ENCODE data around the gene MAGEB2. TPM values are rescaled to one million over a fixed set of nuclear protein-coding genes. Genes with fewer than 3 reads are reported as not detected.

Gene MAGEB2
- total and polyA plus RNA-seq, 2 experiments from 2014 or later = 0.24 TPM; not detected in 1

DNA sequence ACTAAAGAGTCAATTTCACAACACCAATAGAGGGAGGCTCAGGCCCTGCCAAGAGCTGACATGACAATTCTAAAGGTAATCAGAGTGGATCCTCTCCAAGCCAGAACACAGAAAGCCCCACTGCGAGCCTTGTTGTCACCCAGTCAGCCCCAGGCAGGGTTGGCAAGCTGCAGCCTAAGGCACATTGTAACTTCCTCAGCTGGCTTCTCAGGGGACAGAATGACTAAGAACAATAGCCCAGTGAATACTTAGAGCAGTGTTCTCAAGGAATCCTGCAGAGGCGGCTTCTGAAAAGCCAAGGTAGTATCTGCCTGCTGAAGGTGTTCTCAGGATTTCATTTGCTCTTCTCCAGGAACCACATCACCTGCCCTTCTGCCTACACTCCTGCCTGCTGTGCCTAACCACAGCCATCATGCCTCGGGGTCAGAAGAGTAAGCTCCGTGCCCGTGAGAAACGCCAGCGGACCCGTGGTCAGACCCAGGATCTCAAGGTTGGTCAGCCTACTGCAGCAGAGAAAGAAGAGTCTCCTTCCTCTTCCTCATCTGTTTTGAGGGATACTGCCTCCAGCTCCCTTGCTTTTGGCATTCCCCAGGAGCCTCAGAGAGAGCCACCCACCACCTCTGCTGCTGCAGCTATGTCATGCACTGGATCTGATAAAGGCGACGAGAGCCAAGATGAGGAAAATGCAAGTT is 26.5 kb downstream of the MAGEB2 start, which contains the start of gene MAGEB4:
MAGEB4 (plus strand) TSS at position 277 of the 692 bp plus-strand sequence; CDS start at position 413, 136 bp downstream.
- H3K4me1 Mint-ChIP-seq = no peaks in the 10 kb centered on the region
- H3K9me3 Mint-ChIP-seq = no peaks in the 10 kb centered on the region; the same call in 2 of the 3 replicates
- Histone ChIP-seq H3K79me2 (replicated peaks; ENCODE audit: insufficient read depth) (no peaks in the 10 kb centered on the region), H3K9me2 (ENCODE audit: insufficient read depth) (no peaks in the 10 kb centered on the region), H3K4me2 (no peak within 1 kb of the TSS), H3K4me1 (ENCODE audit: insufficient read depth) (no peaks in the 10 kb centered on the region), H3F3A (replicated peaks; ENCODE audit: low read depth) (no peaks in the 10 kb centered on the region), H3K4me3 (no peak within 1 kb of the TSS), H3K27me3 (ENCODE audit: insufficient read depth) (no peaks in the 10 kb centered on the region), H4K20me1 (replicated peaks; ENCODE audit: insufficient read depth) (no peaks in the 10 kb centered on the region), H3K27ac (ENCODE audit: low read depth) (no peak within 1 kb of the TSS), H3K36me3 (ENCODE audit: insufficient read depth) (no peaks in the 10 kb centered on the region), H2AFZ (no peak within 1 kb of the TSS)
- no peak for TF ChIP-seq STAT1 (IDR thresholded peaks at IDR 0.05; ENCODE audit: unreplicated experiment)
- TF ChIP-seq NANOG (IDR thresholded peaks at IDR 0.05; ENCODE audit: borderline replicate concordance) = no peak
- no peak for TF ChIP-seq ZNF331 (CRISPR knock-in tag; IDR thresholded peaks at IDR 0.05; ENCODE audit: low read depth)
- no peak for TF ChIP-seq REST (IDR thresholded peaks at IDR 0.05; ENCODE audit: unreplicated experiment)
- no peak for TF ChIP-seq EZH2 (IDR thresholded peaks at IDR 0.05; ENCODE audit: low read depth, unreplicated experiment)
- TF ChIP-seq, protein P1, sequence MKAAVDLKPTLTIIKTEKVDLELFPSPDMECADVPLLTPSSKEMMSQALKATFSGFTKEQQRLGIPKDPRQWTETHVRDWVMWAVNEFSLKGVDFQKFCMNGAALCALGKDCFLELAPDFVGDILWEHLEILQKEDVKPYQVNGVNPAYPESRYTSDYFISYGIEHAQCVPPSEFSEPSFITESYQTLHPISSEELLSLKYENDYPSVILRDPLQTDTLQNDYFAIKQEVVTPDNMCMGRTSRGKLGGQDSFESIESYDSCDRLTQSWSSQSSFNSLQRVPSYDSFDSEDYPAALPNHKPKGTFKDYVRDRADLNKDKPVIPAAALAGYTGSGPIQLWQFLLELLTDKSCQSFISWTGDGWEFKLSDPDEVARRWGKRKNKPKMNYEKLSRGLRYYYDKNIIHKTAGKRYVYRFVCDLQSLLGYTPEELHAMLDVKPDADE (IDR thresholded peaks at IDR 0.05) = no peak
- TF ChIP-seq JUNB (IDR thresholded peaks at IDR 0.05; ENCODE audit: unreplicated experiment) = no peak
- TF ChIP-seq, protein P2, sequence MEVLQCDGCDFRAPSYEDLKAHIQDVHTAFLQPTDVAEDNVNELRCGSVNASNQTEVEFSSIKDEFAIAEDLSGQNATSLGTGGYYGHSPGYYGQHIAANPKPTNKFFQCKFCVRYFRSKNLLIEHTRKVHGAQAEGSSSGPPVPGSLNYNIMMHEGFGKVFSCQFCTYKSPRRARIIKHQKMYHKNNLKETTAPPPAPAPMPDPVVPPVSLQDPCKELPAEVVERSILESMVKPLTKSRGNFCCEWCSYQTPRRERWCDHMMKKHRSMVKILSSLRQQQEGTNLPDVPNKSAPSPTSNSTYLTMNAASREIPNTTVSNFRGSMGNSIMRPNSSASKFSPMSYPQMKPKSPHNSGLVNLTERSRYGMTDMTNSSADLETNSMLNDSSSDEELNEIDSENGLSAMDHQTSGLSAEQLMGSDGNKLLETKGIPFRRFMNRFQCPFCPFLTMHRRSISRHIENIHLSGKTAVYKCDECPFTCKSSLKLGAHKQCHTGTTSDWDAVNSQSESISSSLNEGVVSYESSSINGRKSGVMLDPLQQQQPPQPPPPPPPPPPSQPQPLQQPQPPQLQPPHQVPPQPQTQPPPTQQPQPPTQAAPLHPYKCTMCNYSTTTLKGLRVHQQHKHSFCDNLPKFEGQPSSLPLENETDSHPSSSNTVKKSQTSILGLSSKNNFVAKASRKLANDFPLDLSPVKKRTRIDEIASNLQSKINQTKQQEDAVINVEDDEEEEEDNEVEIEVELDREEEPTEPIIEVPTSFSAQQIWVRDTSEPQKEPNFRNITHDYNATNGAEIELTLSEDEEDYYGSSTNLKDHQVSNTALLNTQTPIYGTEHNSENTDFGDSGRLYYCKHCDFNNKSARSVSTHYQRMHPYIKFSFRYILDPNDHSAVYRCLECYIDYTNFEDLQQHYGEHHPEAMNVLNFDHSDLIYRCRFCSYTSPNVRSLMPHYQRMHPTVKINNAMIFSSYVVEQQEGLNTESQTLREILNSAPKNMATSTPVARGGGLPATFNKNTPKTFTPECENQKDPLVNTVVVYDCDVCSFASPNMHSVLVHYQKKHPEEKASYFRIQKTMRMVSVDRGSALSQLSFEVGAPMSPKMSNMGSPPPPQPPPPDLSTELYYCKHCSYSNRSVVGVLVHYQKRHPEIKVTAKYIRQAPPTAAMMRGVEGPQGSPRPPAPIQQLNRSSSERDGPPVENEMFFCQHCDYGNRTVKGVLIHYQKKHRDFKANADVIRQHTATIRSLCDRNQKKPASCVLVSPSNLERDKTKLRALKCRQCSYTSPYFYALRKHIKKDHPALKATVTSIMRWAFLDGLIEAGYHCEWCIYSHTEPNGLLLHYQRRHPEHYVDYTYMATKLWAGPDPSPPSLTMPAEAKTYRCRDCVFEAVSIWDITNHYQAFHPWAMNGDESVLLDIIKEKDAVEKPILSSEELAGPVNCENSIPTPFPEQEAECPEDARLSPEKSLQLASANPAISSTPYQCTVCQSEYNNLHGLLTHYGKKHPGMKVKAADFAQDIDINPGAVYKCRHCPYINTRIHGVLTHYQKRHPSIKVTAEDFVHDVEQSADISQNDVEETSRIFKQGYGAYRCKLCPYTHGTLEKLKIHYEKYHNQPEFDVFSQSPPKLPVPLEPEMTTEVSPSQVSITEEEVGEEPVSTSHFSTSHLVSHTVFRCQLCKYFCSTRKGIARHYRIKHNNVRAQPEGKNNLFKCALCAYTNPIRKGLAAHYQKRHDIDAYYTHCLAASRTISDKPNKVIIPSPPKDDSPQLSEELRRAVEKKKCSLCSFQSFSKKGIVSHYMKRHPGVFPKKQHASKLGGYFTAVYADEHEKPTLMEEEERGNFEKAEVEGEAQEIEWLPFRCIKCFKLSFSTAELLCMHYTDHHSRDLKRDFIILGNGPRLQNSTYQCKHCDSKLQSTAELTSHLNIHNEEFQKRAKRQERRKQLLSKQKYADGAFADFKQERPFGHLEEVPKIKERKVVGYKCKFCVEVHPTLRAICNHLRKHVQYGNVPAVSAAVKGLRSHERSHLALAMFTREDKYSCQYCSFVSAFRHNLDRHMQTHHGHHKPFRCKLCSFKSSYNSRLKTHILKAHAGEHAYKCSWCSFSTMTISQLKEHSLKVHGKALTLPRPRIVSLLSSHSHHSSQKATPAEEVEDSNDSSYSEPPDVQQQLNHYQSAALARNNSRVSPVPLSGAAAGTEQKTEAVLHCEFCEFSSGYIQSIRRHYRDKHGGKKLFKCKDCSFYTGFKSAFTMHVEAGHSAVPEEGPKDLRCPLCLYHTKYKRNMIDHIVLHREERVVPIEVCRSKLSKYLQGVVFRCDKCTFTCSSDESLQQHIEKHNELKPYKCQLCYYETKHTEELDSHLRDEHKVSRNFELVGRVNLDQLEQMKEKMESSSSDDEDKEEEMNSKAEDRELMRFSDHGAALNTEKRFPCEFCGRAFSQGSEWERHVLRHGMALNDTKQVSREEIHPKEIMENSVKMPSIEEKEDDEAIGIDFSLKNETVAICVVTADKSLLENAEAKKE (CRISPR knock-in tag; IDR thresholded peaks at IDR 0.05) = no peak
- no peak for TF ChIP-seq ZNF114 (CRISPR knock-in tag; IDR thresholded peaks at IDR 0.05)
- no peak for TF ChIP-seq EZH2phosphoT487 (IDR thresholded peaks at IDR 0.05; ENCODE audit: unreplicated experiment)
- TF ChIP-seq CTCF (conservative IDR thresholded peaks at IDR 0.05; ENCODE audit: low read depth in 2 of 2) = no peak
- no peak for TF ChIP-seq CREB1 (CRISPR knock-in tag; IDR thresholded peaks at IDR 0.05; ENCODE audit: low read depth)
- no peak for TF ChIP-seq POLR2AphosphoS5 (IDR thresholded peaks at IDR 0.05; ENCODE audit: low read depth)
- DNase-seq (ENCODE audit: low spot score) = no peak
- peaks cover 5% of the 10 kb centered on the region for H3K27me3 Mint-ChIP-seq (ENCODE audit: insufficient read depth, low read depth, poor library complexity)
- no peak within 1 kb of the TSS for H3K27ac Mint-ChIP-seq
- ATAC-seq = no peak
- H3K4me3 Mint-ChIP-seq = no peak within 1 kb of the TSS
- no peaks in the 10 kb centered on the region for H3K36me3 Mint-ChIP-seq (ENCODE audit: low read depth)

All from GM23338 (cell line).